ENCODE measurements around the gene DEDD2.

DNA sequence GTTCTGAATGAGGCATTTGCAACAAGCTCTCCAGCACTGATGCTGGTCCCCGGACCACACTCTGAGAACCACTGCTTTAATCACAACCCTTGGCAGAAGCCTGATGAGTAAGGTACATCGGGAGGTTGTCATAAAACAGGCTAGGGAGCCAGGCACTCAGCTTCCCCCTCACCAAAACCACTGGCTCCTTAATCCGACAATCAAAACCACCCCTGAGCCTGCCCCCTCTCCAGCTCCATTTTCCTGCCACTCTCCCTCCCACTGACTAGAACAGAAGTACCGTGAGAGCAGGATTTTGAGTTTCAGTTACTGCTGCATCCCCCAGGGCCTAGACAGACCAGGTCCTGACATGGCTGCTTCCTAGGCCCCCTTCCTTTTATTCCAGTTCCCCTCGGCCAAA is 17.7 kb upstream of the DEDD2 start:
- no peak for TF ChIP-seq POLR2AphosphoS5 (IDR thresholded peaks at IDR 0.05)
- TF ChIP-seq, protein P1, sequence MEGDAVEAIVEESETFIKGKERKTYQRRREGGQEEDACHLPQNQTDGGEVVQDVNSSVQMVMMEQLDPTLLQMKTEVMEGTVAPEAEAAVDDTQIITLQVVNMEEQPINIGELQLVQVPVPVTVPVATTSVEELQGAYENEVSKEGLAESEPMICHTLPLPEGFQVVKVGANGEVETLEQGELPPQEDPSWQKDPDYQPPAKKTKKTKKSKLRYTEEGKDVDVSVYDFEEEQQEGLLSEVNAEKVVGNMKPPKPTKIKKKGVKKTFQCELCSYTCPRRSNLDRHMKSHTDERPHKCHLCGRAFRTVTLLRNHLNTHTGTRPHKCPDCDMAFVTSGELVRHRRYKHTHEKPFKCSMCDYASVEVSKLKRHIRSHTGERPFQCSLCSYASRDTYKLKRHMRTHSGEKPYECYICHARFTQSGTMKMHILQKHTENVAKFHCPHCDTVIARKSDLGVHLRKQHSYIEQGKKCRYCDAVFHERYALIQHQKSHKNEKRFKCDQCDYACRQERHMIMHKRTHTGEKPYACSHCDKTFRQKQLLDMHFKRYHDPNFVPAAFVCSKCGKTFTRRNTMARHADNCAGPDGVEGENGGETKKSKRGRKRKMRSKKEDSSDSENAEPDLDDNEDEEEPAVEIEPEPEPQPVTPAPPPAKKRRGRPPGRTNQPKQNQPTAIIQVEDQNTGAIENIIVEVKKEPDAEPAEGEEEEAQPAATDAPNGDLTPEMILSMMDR (IDR thresholded peaks at IDR 0.05 in 8 of 11, conservative IDR thresholded peaks at IDR 0.05 in 3 of 11), result no peak
- no peak for TF ChIP-seq POLR2A (IDR thresholded peaks at IDR 0.05)

Data from spleen (tissue), 7 donors.